EL (cell line): Measurements from ENCODE around the gene CCDC134.

Experiments used
- DNase-seq: peaks from one replicate; pipeline ENCODE4 v3.0.0-alpha.2; 2016

The CCDC134 gene

GRCh38 chr22:41793871-41794270 is 6.6 kb upstream of the CCDC134 start:
- DNase-seq: no peak

GRCh38 chr22:41798736-41799135 is 1.7 kb upstream of the CCDC134 start:
- DNase-seq: no peak

- DNase-seq: peak; percentile 25
Observed at GRCh38 chr22:41799486-41800347, 762 bp upstream of the CCDC134 start.

GRCh38 chr22:41801147-41801819 is 804 bp downstream of the CCDC134 start:
- no peak for DNase-seq

- DNase-seq: no peak
Observed at GRCh38 chr22:41801886-41802285, 1.4 kb downstream of the CCDC134 start.

GRCh38 chr22:41805639-41806038 is 5.2 kb downstream of the CCDC134 start:
- no peak for DNase-seq

GRCh38 chr22:41808400-41808799 is 7.9 kb downstream of the CCDC134 start:
- no peak for DNase-seq

- DNase-seq: no peak
Observed at GRCh38 chr22:41810022-41810421, 9.5 kb downstream of the CCDC134 start.

GRCh38 chr22:41812805-41813545 is 12.5 kb downstream of the CCDC134 start:
- no peak for DNase-seq

- peak; percentile 41 for DNase-seq
Observed at GRCh38 chr22:41813726-41814410, 13.4 kb downstream of the CCDC134 start.

- DNase-seq: no peak
Observed at GRCh38 chr22:41815716-41816115, 15.2 kb downstream of the CCDC134 start.

GRCh38 chr22:41816241-41816640 is 15.8 kb downstream of the CCDC134 start:
- no peak for DNase-seq

- no peak for DNase-seq
Observed at GRCh38 chr22:41816871-41817270, 16.4 kb downstream of the CCDC134 start.

GRCh38 chr22:41818011-41818410 is 17.5 kb downstream of the CCDC134 start:
- no peak for DNase-seq

GRCh38 chr22:41818596-41818995 is 18.1 kb downstream of the CCDC134 start:
- no peak for DNase-seq

GRCh38 chr22:41819257-41819656 is 18.8 kb downstream of the CCDC134 start:
- no peak for DNase-seq

- DNase-seq: no peak
Observed at GRCh38 chr22:41820447-41820846, 20.0 kb downstream of the CCDC134 start.

GRCh38 chr22:41821471-41822316 is 21.2 kb downstream of the CCDC134 start:
- DNase-seq: no peak

GRCh38 chr22:41822317-41823057 is 22.0 kb downstream of the CCDC134 start:
- DNase-seq: peak; percentile 76

GRCh38 chr22:41823797-41824196 is 23.3 kb downstream of the CCDC134 start:
- no peak for DNase-seq

GRCh38 chr22:41825376-41825775 is 24.9 kb downstream of the CCDC134 start:
- DNase-seq: no peak
